PFSK-1 (cell line): Measurements from ENCODE around the gene MCTP1.

Experiments
- FOXP2 ChIP-seq: optimal IDR thresholded peaks from 2 replicates; pipeline ENCODE3; 2011; ENCODE audit warnings: borderline replicate concordance, control low read depth, inconsistent platforms; ENCODE audit not compliant: insufficient read depth; ENCODE audit errors: extremely low read length, extremely low read depth
- POLR2AphosphoS5 ChIP-seq: IDR thresholded peaks from 2 replicates; pipeline ENCODE4 v1.6.1; 2012; ENCODE audit warnings: low read depth, mild to moderate bottlenecking, control low read depth, low read length, moderate library complexity
- REST ChIP-seq, 2 experiments: IDR thresholded peaks; 2 replicates each; pipeline versions ENCODE4 v1.6.1 to v1.8.0; 2011 to 2012; ENCODE audit warnings: low read depth in 2 of 2, low read length in 2 of 2, control low read depth in 1 of 2, inconsistent platforms in 1 of 2, mild to moderate bottlenecking in 1 of 2, moderate library complexity in 1 of 2; ENCODE audit not compliant: insufficient read depth in 1 of 2
- SIN3A ChIP-seq: IDR thresholded peaks from 2 replicates; pipeline ENCODE4 v1.6.1; 2012; ENCODE audit warnings: mild to moderate bottlenecking, low read length, moderate library complexity, borderline replicate concordance; ENCODE audit not compliant: insufficient read depth
- TAF1 ChIP-seq: IDR thresholded peaks from 2 replicates; pipeline ENCODE4 v1.6.1; 2012; ENCODE audit warnings: low read length, control low read depth, borderline replicate concordance; ENCODE audit not compliant: insufficient read depth

MCTP1 gene

GRCh38 chr5:94870511-94871183 is 414.2 kb downstream of the MCTP1 start:
- TF ChIP-seq TAF1: no peak
- no peak for TF ChIP-seq SIN3A
- no peak for TF ChIP-seq REST (IDR thresholded peaks at IDR 0.05; ENCODE audit: insufficient read depth in 1 of 2, low read depth in 2 of 2, low read length in 2 of 2)
- no peak for TF ChIP-seq POLR2AphosphoS5
- no peak for TF ChIP-seq FOXP2

- TF ChIP-seq SIN3A (no peak), REST (IDR thresholded peaks at IDR 0.05; ENCODE audit: insufficient read depth in 1 of 2, low read depth in 2 of 2, low read length in 2 of 2) (no peak), FOXP2 (no peak), POLR2AphosphoS5 (no peak), TAF1 (no peak)
These were observed 415.0 kb downstream of the MCTP1 start for GRCh38 chr5:94869921-94870320.

- TF ChIP-seq TAF1 (no peak), SIN3A (no peak), REST (IDR thresholded peaks at IDR 0.05; ENCODE audit: insufficient read depth in 1 of 2, low read depth in 2 of 2, low read length in 2 of 2) (no peak), POLR2AphosphoS5 (no peak)
These were observed 420.9 kb downstream of the MCTP1 start for GRCh38 chr5:94863951-94864350.

GRCh38 chr5:94857111-94857510 is 427.8 kb downstream of the MCTP1 start:
- no peak for TF ChIP-seq SIN3A
- no peak for TF ChIP-seq FOXP2
- TF ChIP-seq POLR2AphosphoS5: no peak
- no peak for TF ChIP-seq TAF1
- no peak for TF ChIP-seq REST (IDR thresholded peaks at IDR 0.05; ENCODE audit: insufficient read depth in 1 of 2, low read depth in 2 of 2, low read length in 2 of 2)

- TF ChIP-seq SIN3A: no peak
- TF ChIP-seq FOXP2: no peak
- no peak for TF ChIP-seq TAF1
- TF ChIP-seq REST (IDR thresholded peaks at IDR 0.05; ENCODE audit: insufficient read depth in 1 of 2, low read depth in 2 of 2, low read length in 2 of 2): no peak
- no peak for TF ChIP-seq POLR2AphosphoS5
These were observed 428.6 kb downstream of the MCTP1 start for GRCh38 chr5:94856257-94856800.
